Bronchial epithelial cell (primary cell): ENCODE results near the gene GUCY2C. TPM values are rescaled to one million over a fixed set of nuclear protein-coding genes. Genes with fewer than 3 reads are reported as not detected.

Source experiments
- DNase-seq: peaks from one replicate; pipeline ENCODE4 v3.0.0-alpha.2; 2010; ENCODE audit warnings: low read depth
- FAIRE-seq: peaks from 2 replicates; lab custom pipeline; 2011; peaks lifted over from hg19 to GRCh38; lab: Jason Lieb, UNC
- H3K27me3 ChIP-seq: 2 replicates; pipeline ENCODE4 v1.5.1; 2011; ENCODE audit warnings: low read length; ENCODE audit not compliant: control insufficient read depth, insufficient read depth
- H3K36me3 ChIP-seq: 2 replicates; pipeline ENCODE4 v1.5.1; 2011; ENCODE audit warnings: low read length; ENCODE audit not compliant: control insufficient read depth, insufficient read depth
- H3K4me3 ChIP-seq: 2 replicates; pipeline ENCODE4 v1.5.1; 2011; ENCODE audit warnings: mild to moderate bottlenecking, low read depth, low read length, control low read depth
- total RNA-seq: library from RNA; depleted of rRNA; stranded (reverse); fragments of >200 nt; gene quantifications from 2 replicates; pipeline ENCODE4 v1.2.1, GENCODE V29; 2014
- TF ChIP-seq, protein P1 (sequence below): IDR thresholded peaks from 2 replicates; pipeline ENCODE4 v1.5.1; 2011; ENCODE audit warnings: mild to moderate bottlenecking, moderate library complexity, low read length, control low read depth, inconsistent platforms; ENCODE audit not compliant: insufficient read depth, severe bottlenecking

Gene GUCY2C
- total RNA-seq, 1 donor from 2014 or later: not detected

GRCh38 chr12:14576896-14577295 is 119.5 kb downstream of the GUCY2C start:
- Histone ChIP-seq H3K27me3 (no peaks in the 10 kb centered on the region), H3K4me3 (no peak overlapping the region), H3K36me3 (no peaks in the 10 kb centered on the region)
- TF ChIP-seq, protein P1, sequence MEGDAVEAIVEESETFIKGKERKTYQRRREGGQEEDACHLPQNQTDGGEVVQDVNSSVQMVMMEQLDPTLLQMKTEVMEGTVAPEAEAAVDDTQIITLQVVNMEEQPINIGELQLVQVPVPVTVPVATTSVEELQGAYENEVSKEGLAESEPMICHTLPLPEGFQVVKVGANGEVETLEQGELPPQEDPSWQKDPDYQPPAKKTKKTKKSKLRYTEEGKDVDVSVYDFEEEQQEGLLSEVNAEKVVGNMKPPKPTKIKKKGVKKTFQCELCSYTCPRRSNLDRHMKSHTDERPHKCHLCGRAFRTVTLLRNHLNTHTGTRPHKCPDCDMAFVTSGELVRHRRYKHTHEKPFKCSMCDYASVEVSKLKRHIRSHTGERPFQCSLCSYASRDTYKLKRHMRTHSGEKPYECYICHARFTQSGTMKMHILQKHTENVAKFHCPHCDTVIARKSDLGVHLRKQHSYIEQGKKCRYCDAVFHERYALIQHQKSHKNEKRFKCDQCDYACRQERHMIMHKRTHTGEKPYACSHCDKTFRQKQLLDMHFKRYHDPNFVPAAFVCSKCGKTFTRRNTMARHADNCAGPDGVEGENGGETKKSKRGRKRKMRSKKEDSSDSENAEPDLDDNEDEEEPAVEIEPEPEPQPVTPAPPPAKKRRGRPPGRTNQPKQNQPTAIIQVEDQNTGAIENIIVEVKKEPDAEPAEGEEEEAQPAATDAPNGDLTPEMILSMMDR: no peak
- DNase-seq: no peak
- no peak for FAIRE-seq

DNA sequence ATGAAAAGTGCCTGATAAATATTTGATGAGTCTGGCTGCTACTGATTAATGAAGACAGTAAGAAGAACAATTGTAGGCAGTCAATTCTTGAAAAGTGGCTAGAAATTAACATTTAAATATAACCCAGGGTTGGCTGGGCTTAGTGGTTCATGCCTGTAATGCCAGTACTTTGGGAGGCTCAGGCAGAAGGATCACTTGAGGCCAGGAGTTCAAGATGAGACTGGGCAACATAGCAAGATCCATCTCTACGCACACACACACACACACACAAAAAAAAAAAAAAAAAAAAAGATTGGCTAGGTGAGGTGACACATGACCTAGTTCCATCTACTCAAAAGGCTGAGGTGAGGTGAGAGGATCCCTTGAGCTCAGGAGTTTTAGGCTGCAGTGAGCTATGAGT is 120.8 kb downstream of the GUCY2C start:
- TF ChIP-seq, protein P1: no peak
- no peak for FAIRE-seq
- Histone ChIP-seq H3K36me3 (no peaks in the 10 kb centered on the region), H3K27me3 (no peaks in the 10 kb centered on the region), H3K4me3 (no peak overlapping the region)
- no peak for DNase-seq

GRCh38 chr12:14573118-14573517 is 123.3 kb downstream of the GUCY2C start:
- no peak for DNase-seq
- TF ChIP-seq, protein P1: no peak
- H3K36me3 ChIP-seq: no peaks in the 10 kb centered on the region
- no peak overlapping the region for H3K4me3 ChIP-seq
- H3K27me3 ChIP-seq: no peaks in the 10 kb centered on the region
- no peak for FAIRE-seq

- Histone ChIP-seq H3K27me3 (peaks cover 2% of the 10 kb centered on the region), H3K36me3 (no peaks in the 10 kb centered on the region), H3K4me3 (no peak overlapping the region)
- no peak for FAIRE-seq
- no peak for DNase-seq
- TF ChIP-seq, protein P1: peak; percentile 15
Measured at GRCh38 chr12:14572401-14572800, 124.0 kb downstream of the GUCY2C start.

- Histone ChIP-seq H3K4me3 (no peak overlapping the region), H3K27me3 (peaks cover 2% of the 10 kb centered on the region), H3K36me3 (no peaks in the 10 kb centered on the region)
- TF ChIP-seq, protein P1: no peak
- FAIRE-seq (no peak), DNase-seq (no peak)
Measured at GRCh38 chr12:14571779-14572178, 124.6 kb downstream of the GUCY2C start.

DNA sequence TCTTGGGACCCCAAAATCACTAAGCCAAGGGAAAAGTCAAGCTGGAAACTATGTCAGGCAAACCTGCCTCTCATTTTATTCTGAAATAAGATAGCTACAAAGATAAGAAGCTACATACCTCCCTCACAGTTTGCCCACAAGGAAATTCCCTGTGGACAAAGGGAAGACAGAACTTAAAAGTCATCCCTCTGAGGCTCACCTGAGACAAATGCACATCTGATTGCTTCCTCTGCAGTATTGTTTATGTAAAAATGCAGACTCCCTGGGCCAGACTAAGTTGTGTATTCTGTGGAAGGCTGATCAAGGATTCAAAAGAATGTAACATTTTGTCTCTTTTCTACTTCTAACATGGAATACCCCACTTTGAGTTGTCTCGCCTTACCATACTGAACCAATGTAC is 126.2 kb downstream of the GUCY2C start:
- no peak for DNase-seq
- H3K36me3 ChIP-seq: no peaks in the 10 kb centered on the region
- no peak overlapping the region for H3K4me3 ChIP-seq
- no peak for FAIRE-seq
- TF ChIP-seq, protein P1: no peak
- peaks cover 2% of the 10 kb centered on the region for H3K27me3 ChIP-seq
